ENCODE data around the gene SLC2A9.

Gene SLC2A9

DNA sequence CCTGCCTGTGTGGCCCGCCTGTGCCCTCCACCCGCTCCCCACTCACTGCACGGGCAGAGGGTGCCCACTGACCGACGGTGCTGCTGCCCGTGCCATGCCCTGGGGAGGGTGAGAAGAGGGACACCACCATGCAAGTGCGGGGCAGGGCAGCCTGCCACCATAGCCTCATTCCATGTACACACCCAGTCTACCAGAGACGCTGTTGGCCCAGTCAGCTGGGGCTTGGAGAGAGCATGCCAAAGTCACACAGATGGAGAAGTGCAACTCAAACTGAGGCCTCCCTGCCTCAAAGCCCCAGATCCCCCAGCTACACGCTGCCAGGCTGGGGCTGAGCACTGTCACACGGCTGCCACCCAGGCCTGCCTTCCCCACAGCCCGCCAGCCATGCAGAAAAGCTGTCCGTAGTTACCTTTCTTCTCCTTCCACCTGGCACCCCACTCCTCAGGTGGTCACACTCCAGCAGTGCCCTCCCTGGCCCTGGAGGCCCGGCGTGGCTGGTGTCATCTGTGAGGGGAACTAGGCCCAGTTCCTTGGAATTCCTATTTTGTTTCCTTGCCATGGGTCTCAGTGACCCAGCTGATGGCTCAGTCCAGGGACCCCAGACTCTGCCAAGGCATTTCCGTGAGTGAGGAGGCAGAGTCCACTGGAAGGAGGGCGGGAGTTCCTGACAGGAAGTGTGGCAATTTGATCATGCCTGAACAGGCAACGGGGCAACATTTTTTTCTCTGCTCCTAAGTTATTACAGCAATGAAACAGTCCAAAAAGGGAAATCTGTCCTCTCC lies at the start of gene SLC2A9:
Gene SLC2A9 (minus strand): TSS at position 627 of the 782 bp plus-strand sequence. CDS start 68 bp downstream, at position 559.
- no peak for DNase-seq (ENCODE audit: low spot score)

DNA sequence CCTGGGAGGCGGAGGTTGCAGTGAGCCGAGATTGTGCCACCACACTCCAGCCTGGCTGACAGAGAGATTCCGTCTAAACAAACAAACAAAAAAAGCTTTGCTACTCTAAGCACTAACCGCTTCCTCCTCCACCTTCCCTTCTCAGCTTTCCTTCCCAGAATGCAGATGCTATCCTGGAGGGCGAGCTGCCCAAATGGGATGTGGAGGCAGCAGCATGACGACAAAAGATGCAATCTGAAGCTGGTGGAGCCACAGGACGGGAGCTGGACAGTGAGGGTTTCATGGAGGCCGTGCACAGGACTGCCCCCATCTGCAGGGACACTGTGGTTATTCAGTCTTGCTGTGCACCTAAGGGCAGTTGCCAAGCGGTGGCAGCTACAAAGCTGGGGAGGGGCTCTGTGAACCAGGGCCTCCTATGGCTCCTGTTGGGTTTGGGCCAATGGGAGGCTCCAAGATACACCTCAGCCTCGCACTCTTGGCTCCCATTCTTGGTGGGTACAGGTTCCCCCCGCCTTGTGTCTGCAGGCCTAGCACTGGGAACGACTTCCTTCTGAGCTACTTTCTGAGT lies 47.9 kb upstream of the SLC2A9 start:
- DNase-seq (ENCODE audit: low spot score) = no peak

DNA sequence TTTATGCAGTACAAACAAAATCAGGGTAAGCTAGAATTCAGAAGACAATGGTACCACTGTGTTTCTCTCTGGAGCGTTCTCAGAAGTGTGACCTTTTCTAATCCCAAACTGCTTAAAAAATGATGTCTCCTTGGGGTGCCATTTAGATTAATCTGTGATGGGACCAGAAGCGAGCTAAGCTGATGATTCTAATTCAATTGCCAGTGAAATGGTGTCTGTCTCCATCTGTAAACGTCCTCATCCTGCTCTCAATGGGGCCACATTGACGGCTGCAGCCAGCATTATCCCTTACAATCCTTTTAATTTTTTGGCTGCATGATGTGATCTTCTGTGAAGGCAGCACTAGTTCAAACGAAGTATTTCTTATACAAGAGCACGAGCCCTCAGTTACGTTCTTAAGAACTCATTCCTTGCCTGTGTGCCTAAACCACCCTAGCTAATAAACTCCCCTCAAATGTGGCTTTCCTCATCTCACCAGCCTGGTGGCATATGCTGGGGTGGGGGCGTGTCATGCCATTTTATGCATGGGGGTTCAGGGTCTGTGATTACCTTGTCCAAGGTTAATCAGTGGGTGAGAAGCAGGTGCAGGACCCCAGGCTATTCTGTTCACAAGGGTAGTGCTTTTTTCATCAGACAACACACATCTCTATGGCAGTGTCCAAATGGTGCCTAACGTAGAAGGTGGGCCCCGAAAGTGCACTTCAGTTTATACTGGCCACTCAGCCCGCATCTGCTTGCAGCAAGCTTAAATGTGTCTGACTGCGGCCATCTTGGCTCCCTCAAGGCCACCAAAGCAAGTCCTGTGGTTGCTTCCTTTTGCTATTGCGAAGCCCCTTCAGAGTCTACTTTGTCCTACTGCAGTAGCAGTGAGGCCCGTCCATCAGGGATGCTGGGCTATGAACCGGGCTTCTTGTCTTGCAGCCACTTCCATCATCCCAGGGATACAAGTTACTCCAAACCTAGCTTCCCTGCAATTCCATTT lies 45.7 kb upstream of the SLC2A9 start:
- no peak for DNase-seq (ENCODE audit: low spot score)

DNA sequence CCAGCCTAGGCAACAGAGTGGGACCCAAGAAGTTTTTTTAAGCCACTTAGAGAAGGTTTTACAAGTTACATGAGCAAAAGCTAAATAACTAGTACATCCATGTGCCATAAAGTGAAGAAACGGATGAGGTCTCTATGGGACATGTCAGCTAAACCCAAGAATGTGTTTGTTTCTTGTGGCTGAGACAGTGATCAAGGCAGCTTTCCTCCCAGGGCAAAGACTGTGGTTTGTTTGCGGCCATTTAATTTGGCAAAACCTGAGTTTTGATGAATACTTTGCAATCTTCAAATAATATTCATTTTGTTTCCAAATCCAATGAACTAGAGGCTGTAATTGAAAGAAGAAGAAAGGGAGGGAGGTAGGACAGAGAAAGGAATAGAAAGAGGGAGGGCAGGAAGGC lies 44.9 kb upstream of the SLC2A9 start:
- DNase-seq (ENCODE audit: low spot score) = no peak

DNA sequence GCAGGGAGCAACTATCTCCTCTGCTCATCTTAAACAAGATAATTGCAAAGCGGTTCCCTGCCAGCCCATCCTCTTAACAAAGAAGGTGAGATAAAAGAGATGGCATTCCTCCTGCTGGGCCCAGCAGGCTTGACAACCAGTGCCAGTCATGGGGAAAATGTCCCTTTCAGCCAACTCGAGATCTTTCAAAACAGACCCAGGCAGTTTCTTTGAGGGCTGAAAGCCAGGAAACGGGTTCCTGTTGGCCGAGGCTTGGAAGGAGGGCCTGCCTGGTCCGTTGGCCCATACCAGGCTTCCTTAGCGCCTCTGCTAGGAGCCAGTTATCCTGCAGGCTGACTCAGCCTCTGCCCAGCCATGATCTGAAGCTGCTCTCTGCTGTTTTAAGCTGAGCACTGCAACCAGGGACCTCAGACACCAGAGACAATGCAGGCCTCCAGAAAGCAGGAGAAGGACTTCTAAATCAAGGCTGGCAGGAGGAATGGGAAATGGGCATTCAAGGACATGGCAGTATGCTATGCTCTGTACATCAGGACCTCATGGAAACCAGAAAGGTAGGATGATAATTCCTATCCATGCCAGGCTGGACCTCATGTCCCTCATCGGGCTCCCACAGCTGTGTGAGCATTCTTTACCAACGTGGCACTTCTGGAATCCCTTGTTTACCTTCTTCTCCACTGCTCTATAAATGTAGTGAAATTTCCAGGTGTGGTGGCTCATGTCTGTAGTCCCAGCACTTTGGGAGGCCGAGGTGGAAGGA lies 42.4 kb upstream of the SLC2A9 start:
- no peak for DNase-seq (ENCODE audit: low spot score)

DNA sequence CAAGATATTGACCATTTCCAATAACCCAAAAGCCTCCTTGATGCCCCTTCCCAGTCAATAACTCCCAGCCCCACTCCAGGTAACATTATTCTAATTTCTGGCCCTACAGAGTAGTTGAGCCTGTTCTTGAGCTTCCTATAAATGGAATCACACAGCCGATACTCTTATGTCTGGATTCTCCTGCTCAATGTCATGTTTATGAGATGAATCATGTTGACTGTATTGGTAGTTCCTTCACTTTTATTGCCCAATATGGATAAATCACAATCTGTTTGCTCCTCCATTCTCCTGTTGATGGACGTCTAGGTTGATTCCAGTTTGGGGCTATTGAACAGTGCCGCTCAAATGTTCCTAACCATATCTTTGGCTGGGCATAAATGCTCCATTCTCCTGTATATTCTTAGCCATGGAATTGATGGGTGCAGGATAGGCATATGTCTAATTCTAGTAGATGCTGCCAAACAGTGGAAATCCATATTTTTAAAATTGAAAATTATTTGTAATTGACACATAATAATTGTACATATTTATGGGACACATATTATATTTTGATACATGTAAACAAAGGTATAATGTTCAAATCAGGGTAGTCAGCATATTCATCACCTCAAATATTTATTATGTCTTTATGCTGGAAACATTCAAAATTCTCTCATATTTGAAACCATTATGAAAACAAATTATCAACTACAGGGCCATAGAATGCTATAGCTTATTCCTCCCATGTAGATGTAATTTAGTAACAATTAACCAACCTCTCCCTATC lies 40.5 kb upstream of the SLC2A9 start:
- no peak for DNase-seq (ENCODE audit: low spot score)

DNA sequence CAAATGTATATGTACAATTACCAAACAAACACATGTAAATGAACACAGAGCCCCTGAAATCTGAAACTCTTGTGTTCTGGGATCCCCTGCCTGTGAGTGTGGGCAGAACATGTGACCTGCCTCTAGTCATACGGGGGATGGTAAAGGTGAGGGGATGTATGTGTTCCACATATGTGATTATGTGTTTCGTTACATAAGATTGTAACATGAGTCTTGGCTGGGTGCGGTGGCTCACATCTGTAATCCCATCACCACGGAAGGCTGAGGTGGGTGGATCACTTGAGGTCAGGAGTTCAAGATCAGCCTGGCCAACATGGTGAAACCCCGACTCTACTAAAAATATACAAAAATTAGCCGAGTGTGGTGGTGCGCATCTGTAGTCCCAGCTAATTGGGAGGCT lies 37.1 kb upstream of the SLC2A9 start:
- DNase-seq (ENCODE audit: low spot score) = no peak

DNA sequence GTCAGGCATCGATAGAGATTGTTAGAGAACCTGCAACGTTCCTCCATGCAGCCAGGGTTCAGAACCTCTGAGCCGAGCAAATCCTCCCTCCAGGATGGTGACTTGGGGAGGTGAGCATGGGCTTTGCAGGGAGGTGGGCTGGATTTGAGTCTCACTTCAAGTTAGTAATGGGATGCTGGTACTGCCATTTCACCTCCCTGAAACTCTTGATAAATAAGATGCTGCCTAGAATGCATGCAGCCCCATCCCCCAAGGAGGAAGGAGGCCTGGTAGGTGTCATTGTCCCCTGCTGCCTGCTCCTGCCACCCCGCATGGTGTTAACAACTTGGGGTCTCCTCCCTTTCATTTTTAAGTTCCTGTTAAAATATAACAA lies 35.7 kb upstream of the SLC2A9 start:
- no peak for DNase-seq (ENCODE audit: low spot score)

DNA sequence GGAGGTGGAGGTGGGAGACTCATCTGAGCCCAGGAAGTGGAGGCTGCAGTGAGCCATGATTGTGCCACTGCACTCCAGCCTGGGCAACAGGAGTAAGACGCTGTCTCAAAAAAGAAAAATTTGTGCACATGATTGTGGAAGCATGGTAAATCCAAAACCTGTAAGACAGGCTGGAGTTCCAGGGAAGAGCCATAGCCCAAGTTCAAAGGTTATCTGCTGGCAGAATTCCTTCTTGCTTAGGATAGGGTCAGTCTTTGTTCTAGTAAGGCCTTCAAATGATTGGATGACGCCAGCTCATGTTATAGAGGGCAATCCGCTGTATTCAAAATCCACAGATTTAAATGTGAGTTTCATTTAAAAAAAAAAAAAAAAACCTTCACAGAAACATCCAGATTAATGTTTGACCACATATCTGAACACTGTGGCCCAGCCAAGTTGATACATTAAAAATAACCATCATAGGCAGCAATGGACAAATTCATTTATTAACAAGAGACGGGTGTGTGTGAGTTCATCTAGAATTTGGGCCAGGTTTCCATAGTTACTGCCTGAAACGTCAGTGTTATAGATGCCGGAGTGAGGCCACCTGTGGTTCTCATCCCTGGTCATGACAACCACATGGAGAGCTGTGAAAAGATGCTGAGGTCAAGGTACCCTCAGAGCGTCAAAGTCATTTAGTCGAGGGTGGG lies 35.2 kb upstream of the SLC2A9 start:
- no peak for DNase-seq (ENCODE audit: low spot score)

DNA sequence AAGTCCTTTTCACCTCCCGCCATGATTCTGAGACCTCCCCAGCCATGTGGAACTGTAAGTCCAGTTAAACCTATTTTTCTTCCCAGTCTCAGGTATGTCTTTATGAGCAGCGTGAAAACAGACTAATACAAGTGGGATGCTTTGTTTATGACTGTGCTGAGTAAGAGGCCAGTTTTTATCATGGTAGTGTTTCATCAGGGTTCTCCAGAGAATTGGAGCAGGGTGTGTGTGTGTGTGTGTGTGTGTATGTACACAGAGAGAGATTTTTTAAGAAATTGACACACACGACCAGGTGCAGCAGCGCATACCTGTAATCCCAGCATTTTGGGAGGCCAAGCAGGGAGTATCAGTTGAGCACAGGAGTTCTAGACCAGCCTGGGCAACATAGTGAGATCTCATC lies 34.6 kb upstream of the SLC2A9 start:
- no peak for DNase-seq (ENCODE audit: low spot score)

DNA sequence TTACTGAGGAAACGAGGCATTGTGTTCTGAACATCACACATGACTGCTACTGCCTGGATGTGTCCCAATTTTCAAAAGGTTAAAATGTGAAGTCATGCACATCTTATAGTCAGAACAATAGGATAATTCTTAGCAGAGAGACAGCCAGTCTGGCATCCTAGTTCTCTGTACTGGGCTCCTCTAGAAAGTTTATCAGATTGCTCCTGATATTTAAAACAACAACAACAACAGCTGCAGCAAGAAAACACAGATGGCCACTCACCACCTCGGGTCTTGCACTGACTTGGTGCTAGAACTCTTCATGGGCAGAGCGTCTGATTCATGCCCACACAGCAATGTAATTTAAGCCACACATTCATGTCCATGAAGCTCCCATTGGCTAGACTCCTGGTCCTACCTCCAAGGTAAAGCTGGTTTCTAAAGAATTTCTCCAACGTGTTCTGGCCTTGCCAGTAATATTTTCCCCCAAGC lies 33.3 kb upstream of the SLC2A9 start:
- DNase-seq (ENCODE audit: low spot score) = no peak

DNA sequence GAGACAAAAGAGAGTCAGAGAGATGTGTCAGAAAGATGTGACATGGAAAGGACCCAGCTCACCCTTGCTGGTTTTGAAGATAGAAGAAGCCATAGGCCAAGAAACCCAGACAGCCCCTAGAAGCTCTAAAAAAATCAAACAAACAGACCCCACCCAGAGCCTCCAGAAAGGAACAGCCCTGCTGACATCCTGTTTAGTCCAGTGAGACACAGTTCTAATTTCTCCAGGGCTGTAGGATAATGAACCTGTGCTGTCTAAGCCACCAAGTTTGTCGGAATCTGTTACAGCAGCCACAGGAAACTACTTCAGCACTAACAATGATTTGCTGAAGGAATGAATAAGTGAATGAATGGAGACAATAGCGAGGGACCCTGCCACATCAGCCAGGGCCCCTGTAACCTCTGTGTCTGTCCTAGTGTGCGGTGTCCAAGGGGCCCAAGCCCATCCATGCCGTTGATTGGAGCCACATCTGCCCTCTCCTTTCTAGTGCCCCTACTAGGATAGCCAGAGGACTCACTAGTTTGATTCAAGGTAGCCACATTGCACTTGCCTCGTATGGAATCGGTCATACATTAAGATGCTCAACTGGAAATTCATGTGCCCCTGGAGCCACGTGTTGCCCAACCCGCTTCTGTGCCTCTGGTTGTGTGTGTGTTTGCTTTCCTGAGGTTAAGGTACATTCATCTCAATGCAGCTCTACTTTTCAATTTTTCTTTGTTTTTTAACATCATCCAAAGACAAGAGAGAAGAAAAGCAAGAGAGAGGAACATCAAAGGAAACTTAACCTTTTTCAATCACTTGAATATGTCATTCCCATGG lies 32.5 kb upstream of the SLC2A9 start:
- DNase-seq (ENCODE audit: low spot score) = no peak

DNA sequence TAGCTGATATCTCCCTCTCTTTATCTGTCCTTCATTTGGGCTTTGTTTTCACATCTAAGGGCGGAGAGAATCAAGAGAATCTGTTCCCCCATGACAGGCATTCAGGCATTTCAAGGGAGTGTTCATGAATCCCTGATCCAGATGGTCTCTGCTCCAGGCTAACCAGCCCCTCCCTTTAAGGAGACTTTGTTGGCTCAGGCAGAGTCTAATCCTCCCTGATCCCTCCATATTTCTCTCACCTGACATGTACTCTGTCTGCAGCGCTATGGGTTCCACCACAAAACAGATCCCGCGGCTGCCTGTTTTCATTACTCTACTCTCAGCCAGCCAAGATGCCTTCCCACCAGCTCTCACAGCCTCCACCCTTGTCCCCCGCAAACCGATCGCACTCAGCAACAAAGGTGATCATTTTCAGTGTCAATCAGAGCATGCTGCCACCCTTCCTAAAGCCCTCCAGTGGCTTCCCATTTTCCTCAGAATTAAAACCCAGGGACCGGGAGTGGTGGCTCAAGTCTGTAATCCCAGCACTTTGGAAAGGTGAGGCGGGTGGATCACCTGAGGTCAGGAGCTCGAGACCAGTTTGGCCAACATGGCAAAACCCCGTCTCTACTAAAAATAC lies 30.3 kb upstream of the SLC2A9 start:
- DNase-seq (ENCODE audit: low spot score) = no peak

DNA sequence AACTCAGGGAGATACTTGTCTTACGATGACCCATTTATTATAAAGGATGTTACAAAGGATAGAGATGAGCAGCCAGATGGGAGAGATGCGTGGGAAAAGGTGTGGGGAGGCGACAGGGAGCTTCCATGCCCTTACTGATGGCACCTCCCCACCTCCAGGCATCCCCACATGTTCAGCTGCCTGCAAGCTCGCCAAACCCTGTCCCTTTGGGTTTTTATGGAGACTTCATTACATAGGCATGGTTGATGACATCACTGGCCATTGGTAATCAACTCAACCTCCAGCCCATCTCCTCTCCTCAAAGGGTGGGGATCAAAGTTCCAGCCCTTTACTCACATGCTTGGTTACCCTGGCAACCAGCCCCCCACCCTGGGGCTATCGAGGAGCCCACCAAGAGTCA lies 29.4 kb upstream of the SLC2A9 start:
- no peak for DNase-seq (ENCODE audit: low spot score)

DNA sequence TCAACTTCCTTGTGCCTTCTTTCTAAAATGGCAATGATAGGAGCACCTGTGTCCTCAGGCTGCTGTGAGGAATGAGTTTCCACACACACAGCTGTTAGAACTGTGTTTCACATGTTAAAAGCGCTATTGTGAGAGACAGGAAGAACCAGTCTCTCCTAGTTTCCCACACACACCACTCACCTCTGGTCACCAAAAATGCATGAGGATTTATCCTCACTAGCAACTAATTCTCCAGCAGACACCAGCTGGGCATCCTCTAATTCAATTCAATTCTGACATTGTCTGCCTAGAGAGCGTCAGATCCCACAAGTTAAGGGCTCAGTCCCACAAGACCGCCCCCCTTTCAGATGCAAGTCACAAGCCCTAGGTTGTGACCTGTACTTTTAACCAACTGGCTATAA lies 29.0 kb upstream of the SLC2A9 start:
- no peak for DNase-seq (ENCODE audit: low spot score)

DNA sequence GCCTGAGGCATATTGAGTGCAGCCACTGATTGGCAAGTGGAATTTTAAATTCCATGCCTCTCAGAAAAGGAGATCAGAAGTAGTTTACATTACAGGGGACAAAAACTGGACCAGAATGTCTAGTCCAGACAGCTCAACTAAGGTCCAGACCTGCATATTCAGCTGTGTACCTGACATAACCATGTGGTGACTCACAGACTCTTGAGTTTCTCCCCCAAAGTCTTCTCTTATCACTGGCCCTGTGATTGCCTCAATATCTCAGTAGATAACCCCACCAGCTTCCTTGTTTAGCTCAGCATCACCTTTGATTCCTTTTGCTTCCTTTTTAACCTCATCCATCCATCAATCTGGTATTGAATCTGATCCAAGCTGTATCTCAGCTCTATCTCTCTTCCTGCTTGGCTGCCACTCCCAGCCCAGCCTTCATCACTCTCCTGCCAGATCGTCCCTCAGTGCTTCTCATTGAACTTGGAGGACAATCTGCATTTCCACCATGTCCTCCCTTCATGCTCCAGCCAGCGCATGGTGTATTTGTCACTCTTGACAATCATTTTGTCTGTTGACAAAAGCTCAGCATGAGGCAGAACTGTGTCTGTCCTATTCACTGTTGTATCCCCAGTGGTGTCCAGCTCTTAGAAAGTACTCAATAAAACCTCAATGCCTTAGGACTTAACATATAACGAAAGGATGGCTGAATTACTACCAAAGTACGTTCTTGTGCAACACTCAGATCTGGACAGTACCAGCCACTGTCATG lies 27.8 kb upstream of the SLC2A9 start:
- DNase-seq (ENCODE audit: low spot score) = no peak

DNA sequence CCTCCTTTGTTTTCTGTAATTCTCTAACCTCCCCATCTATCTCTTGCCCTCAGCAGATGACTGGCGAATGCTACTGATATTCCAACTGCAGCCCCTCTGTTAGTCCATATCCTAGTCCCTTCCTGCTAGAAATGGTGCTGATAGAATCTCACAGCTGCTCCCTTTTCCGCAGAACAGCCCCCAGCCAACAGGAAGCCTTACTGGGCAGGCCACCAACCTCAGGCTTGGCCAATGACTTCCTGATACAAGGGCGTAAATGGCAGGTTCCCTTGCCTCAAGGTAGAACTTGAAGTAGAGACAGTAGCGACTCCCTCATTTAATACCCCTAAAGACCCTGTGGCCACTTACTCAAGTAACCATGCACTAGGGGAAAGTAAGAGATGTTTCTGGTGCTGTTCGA lies 26.7 kb upstream of the SLC2A9 start:
- DNase-seq (ENCODE audit: low spot score) = no peak

DNA sequence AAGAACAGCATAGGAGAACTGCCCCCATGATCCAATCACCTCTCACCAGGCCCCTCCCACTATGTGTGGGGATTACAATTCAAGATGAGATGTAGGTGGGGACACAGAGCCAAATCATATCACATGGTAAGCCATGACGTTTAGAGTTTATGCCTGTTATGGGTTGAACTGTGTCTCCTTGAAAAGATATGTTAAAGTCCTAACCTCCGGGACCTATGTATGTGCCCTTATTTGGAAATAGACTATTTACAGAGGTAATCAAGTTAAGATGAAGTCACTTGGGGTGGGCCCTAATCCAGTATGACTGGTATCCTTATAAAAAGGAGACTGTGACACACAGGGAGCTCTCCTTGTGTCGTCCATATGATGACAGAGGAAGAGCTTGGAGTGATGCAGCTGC lies 25.2 kb upstream of the SLC2A9 start:
- no peak for DNase-seq (ENCODE audit: low spot score)

DNA sequence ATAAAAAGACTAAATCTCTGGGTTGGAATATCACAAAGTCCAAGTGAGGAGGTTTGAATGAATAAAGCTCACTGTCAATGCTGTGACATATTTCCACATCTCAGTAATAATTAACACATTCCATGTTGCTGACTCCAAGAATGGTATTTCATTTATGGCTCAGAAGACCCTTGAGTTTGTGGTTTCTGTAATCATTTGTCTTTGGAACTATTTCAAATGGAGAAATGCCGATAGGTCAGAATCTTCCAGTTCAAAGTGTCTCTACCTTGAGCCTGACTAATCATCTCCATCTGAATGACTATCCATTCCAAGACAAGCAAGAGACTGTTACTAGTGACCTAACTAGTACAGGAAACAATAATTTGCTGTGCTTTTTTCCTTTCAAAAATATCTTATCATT lies 24.2 kb upstream of the SLC2A9 start:
- no peak for DNase-seq (ENCODE audit: low spot score)

Measured in CD4-positive, alpha-beta T cell treated with Interleukin-15 for 4 hours (primary cell).